Measurements from ENCODE around the gene ZNF526. TPM values are rescaled to one million over a fixed set of nuclear protein-coding genes. Genes with fewer than 3 reads are reported as not detected.

ZNF526 gene
- total and polyA plus RNA-seq, 4 donors, result 1.7 to 8.8 (median 3.8) TPM

DNA sequence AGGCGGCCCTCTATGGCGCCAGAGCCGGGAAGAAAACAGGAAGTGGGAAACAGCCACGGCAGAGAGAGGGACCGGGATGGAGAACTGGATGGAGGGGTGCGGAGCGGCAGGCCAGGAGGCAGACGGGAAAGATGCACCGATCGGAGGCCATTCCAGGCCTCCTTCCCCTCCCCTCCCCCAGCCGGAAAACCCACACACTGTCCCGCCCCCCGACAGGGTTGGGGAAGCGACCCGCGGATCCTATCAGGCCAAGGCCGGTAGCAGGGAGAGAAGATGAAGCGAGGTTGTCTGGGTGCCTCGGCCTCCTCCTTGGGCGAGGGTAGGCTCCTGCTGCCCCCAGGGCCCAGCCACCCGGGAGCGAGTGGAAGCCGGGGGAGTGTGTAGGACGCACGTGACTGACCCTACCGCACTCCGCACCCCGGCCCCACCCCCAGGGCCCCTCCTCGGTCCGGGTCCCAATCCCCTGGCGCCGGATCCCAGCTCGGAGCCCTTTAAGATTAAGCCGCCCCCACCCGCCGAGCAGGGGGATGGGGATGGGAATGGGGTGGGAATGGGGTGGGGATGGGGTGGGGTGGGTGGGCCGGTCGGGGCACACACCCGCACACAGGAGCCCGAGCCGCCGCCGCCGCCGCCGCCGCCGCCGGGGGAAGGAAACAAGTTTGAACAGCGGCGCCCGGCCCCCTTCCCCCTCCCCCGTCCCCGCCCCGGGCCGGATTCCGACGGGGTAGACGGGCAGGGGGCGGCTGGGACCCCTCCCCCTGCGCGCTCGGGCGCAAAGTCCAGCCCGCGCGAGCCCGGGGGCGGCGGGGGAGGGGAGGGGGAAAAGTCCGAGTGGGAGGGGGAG lies 33.4 kb downstream of the ZNF526 start:
- under 1% methylated on average over 71 of the region's 71 CpGs for WGBS
- peaks cover 0 to 12% (median 5%) of the 10 kb centered on the region in 4 donors for H3K36me3 ChIP-seq (ENCODE audit: control insufficient read depth in 4 of 4, insufficient read depth in 3 of 4, low read depth in 1 of 4, low read length in 3 of 4)
- peak; percentile 66 for DNase-seq (ENCODE audit: low spot score)
- TF ChIP-seq FOXA2 (IDR thresholded peaks at IDR 0.05) (no peak), TAF1 (conservative IDR thresholded peaks at IDR 0.05) (no peak), FOXA1 (IDR thresholded peaks at IDR 0.05) (no peak), SP1 (IDR thresholded peaks at IDR 0.05) (no peak)
- H3K27ac ChIP-seq (ENCODE audit: low read depth in 1 of 2, low read length in 2 of 2), result peak overlapping the region; percentile 99 to 100
- peak overlapping the region; percentile 58 to 72 for H3K9ac ChIP-seq (ENCODE audit: low read depth in 1 of 2, low read length in 2 of 2)
- H3K4me1 ChIP-seq (ENCODE audit: control insufficient read depth in 4 of 4, insufficient read depth in 4 of 4, low read length in 3 of 4), result peaks cover 16 to 47% (median 33%) of the 10 kb centered on the region in 4 donors
- H3K27me3 ChIP-seq (ENCODE audit: control insufficient read depth in 4 of 4, insufficient read depth in 4 of 4, low read length in 3 of 4), result no peaks in the 10 kb centered on the region
- no peaks in the 10 kb centered on the region for H3K9me3 ChIP-seq (ENCODE audit: control insufficient read depth in 4 of 4, low read length in 3 of 4)
- H3K4me3 ChIP-seq (ENCODE audit: low read depth in 1 of 3, low read length in 3 of 3), result peak overlapping the region; percentile 72 to 99 (median 91)

GRCh38 chr19:42254089-42254849 lies 34.2 kb downstream of the ZNF526 start:
- H3K27ac ChIP-seq (ENCODE audit: low read depth in 1 of 2, low read length in 2 of 2), result peak overlapping the region; percentile 99 to 100
- peaks cover 0 to 8% (median 3%) of the 10 kb centered on the region in 4 donors for H3K36me3 ChIP-seq (ENCODE audit: control insufficient read depth in 4 of 4, insufficient read depth in 3 of 4, low read depth in 1 of 4, low read length in 3 of 4)
- no peaks in the 10 kb centered on the region for H3K9me3 ChIP-seq (ENCODE audit: control insufficient read depth in 4 of 4, low read length in 3 of 4)
- WGBS, result under 1% methylated on average over 70 of the region's 70 CpGs
- TF ChIP-seq GABPA (IDR thresholded peaks at IDR 0.05 in 1 of 2, conservative IDR thresholded peaks at IDR 0.05 in 1 of 2) (no peak), EGR1 (IDR thresholded peaks at IDR 0.05; ENCODE audit: low read depth in 2 of 2) (peak in 1 of 2 donors; percentile 36), RXRA (IDR thresholded peaks at IDR 0.05) (peak; percentile 6 to 23), HNF4A (conservative IDR thresholded peaks at IDR 0.05) (peak; percentile 8 to 49)
- peak overlapping the region; percentile 93 to 96 for H3K9ac ChIP-seq (ENCODE audit: low read depth in 1 of 2, low read length in 2 of 2)
- H3K4me3 ChIP-seq (ENCODE audit: low read depth in 1 of 3, low read length in 3 of 3), result peak overlapping the region; percentile 64 to 99 (median 66)
- H3K4me1 ChIP-seq (ENCODE audit: control insufficient read depth in 4 of 4, insufficient read depth in 4 of 4, low read length in 3 of 4), result peaks cover 16 to 43% (median 33%) of the 10 kb centered on the region in 4 donors
- H3K27me3 ChIP-seq (ENCODE audit: control insufficient read depth in 4 of 4, insufficient read depth in 4 of 4, low read length in 3 of 4), result no peaks in the 10 kb centered on the region
- DNase-seq (ENCODE audit: low spot score), result peak; percentile 71

DNA sequence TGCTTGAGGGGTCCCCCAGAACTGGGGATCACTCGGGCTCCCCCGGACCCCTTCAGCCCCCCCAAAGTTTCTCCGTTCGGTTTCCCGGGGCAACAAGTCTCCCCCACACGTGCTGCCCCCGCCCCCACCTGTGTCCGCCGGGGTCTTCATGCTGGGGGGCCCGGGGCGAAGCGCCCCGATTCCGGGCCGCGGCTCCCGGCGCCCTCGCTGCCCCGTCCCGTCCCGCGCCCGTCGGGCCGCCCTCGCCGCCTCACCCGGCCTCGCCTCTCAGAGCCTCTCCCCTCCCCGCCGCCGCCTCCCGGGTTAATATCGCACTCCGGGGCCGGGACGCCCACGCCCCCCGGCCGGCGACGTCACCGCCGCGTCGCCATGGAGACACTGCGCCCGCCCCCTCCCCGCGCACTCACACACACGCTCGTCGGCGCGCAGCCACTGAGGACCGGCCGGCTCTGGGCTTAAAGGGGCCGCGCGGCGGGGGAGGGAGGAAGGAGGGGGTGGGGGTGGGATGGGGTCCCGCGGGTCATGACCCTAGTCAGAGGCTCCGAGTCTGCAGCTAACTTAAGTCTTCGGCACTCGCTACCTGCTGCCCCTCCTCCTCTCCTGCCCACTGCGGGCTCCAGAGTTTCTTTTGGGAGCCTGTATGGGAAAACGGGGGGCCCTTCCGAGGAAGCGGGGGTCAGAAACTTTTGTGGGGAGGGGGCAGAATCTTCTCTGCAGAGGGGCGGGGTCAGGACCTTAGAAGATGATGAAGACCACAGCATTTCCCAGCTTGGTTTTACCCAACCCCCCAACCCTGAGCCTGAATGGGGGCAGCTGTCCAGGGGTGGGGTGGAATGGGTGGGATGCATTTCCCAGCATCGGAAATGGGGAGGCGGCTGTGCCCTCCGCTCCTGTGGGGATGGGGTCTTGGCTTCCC lies 35.0 kb downstream of the ZNF526 start, which contains the start of gene ERF:
ERF (minus strand) TSS at position 279 of the 916 bp plus-strand sequence; CDS start at position 150, 129 bp downstream.
- H3K4me1 ChIP-seq (ENCODE audit: control insufficient read depth in 4 of 4, insufficient read depth in 4 of 4, low read length in 3 of 4), result peaks cover 16 to 39% (median 30%) of the 10 kb centered on the region in 4 donors
- TF ChIP-seq, protein P1, sequence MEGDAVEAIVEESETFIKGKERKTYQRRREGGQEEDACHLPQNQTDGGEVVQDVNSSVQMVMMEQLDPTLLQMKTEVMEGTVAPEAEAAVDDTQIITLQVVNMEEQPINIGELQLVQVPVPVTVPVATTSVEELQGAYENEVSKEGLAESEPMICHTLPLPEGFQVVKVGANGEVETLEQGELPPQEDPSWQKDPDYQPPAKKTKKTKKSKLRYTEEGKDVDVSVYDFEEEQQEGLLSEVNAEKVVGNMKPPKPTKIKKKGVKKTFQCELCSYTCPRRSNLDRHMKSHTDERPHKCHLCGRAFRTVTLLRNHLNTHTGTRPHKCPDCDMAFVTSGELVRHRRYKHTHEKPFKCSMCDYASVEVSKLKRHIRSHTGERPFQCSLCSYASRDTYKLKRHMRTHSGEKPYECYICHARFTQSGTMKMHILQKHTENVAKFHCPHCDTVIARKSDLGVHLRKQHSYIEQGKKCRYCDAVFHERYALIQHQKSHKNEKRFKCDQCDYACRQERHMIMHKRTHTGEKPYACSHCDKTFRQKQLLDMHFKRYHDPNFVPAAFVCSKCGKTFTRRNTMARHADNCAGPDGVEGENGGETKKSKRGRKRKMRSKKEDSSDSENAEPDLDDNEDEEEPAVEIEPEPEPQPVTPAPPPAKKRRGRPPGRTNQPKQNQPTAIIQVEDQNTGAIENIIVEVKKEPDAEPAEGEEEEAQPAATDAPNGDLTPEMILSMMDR (IDR thresholded peaks at IDR 0.05; ENCODE audit: low read depth, low read length, missing input control), result no peak
- no peak for TF ChIP-seq YY1 (IDR thresholded peaks at IDR 0.05)
- peak; percentile 5 for TF ChIP-seq REST (IDR thresholded peaks at IDR 0.05)
- no peak for TF ChIP-seq GABPA (IDR thresholded peaks at IDR 0.05 in 1 of 2, conservative IDR thresholded peaks at IDR 0.05 in 1 of 2)
- no peak for TF ChIP-seq HNF4A (conservative IDR thresholded peaks at IDR 0.05)
- TF ChIP-seq MAX (IDR thresholded peaks at IDR 0.05), result no peak
- TF ChIP-seq EGR1 (IDR thresholded peaks at IDR 0.05; ENCODE audit: low read depth in 2 of 2), result peak; percentile 91 to 97
- TF ChIP-seq ATF3 (IDR thresholded peaks at IDR 0.05), result no peak
- no peak for TF ChIP-seq NR2F2 (IDR thresholded peaks at IDR 0.05)
- TF ChIP-seq SP1 (IDR thresholded peaks at IDR 0.05), result no peak
- no peak for TF ChIP-seq FOXA2 (IDR thresholded peaks at IDR 0.05)

More for the DNA sequence above, 35.0 kb downstream of the ZNF526 start, which contains the start of gene ERF:
- Histone ChIP-seq H3K9ac (ENCODE audit: low read depth in 1 of 2, low read length in 2 of 2) (peak within 1 kb of the TSS; percentile 93 to 96), H3K27ac (ENCODE audit: low read depth in 1 of 2, low read length in 2 of 2) (peak within 1 kb of the TSS; percentile 99 to 100), H3K27me3 (ENCODE audit: control insufficient read depth in 4 of 4, insufficient read depth in 4 of 4, low read length in 3 of 4) (no peaks in the 10 kb centered on the region), H3K4me3 (ENCODE audit: low read depth in 1 of 3, low read length in 3 of 3) (peak within 1 kb of the TSS; percentile 64 to 99 (median 66)), H3K9me3 (ENCODE audit: control insufficient read depth in 4 of 4, low read length in 3 of 4) (no peaks in the 10 kb centered on the region), H3K36me3 (ENCODE audit: control insufficient read depth in 4 of 4, insufficient read depth in 3 of 4, low read depth in 1 of 4, low read length in 3 of 4) (no peaks in the 10 kb centered on the region)
- WGBS, result under 1% methylated on average over 75 of the region's 75 CpGs
- DNase-seq (ENCODE audit: low spot score), result peak; percentile 96
